ENCODE data around the gene CTR9. TPM values are rescaled to one million over a fixed set of nuclear protein-coding genes. Genes with fewer than 3 reads are reported as not detected.

Gene CTR9
- total and polyA plus RNA-seq, 10 donors = 13.8 to 44.4 (median 32.9) TPM

DNA sequence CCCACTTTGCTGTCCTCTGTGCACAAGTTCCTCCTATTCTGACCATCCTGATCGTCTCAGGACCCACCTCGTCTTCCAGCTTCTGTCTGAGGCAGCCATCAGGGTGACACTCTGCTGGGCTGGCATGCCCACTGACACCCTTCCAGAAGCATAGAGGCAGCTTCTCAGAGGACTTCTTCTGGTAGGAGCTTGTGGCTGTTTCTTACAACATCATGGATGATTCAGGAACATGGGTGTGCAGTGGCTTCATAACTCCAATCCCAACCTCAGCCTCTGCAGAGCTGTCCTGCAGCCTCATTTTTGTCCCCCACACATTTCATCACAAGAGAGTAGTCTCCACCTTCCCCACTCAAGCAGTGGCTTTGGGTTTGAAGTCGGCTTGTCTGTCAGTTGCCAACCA, 20.9 kb upstream of the CTR9 start:
- no peak overlapping the region for H3K27ac ChIP-seq
- intact Hi-C loops (cut with DNase I; ENCODE audit: low total_unique reads) = no loop called here
- no peak for DNase-seq
- H3K9me3 ChIP-seq = no peaks in the 10 kb centered on the region
- TF ChIP-seq POLR2AphosphoS5 (IDR thresholded peaks at IDR 0.05) (no peak), POLR2A (IDR thresholded peaks at IDR 0.05) (no peak)
- TF ChIP-seq, protein P1, sequence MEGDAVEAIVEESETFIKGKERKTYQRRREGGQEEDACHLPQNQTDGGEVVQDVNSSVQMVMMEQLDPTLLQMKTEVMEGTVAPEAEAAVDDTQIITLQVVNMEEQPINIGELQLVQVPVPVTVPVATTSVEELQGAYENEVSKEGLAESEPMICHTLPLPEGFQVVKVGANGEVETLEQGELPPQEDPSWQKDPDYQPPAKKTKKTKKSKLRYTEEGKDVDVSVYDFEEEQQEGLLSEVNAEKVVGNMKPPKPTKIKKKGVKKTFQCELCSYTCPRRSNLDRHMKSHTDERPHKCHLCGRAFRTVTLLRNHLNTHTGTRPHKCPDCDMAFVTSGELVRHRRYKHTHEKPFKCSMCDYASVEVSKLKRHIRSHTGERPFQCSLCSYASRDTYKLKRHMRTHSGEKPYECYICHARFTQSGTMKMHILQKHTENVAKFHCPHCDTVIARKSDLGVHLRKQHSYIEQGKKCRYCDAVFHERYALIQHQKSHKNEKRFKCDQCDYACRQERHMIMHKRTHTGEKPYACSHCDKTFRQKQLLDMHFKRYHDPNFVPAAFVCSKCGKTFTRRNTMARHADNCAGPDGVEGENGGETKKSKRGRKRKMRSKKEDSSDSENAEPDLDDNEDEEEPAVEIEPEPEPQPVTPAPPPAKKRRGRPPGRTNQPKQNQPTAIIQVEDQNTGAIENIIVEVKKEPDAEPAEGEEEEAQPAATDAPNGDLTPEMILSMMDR (IDR thresholded peaks at IDR 0.05 in 8 of 11, conservative IDR thresholded peaks at IDR 0.05 in 3 of 11) = no peak
- no peaks in the 10 kb centered on the region for H3K27me3 ChIP-seq (replicated peaks in 1 of 7)
- 64 to 88% (median 73%) methylated on average over 3 of the region's 3 CpGs for WGBS, 5 donors
- H3K4me3 ChIP-seq = no peak overlapping the region
- H3K36me3 ChIP-seq = no peaks in the 10 kb centered on the region
- H3K4me1 ChIP-seq = peaks cover 0 to 17% (median 2%) of the 10 kb centered on the region in 6 donors

DNA sequence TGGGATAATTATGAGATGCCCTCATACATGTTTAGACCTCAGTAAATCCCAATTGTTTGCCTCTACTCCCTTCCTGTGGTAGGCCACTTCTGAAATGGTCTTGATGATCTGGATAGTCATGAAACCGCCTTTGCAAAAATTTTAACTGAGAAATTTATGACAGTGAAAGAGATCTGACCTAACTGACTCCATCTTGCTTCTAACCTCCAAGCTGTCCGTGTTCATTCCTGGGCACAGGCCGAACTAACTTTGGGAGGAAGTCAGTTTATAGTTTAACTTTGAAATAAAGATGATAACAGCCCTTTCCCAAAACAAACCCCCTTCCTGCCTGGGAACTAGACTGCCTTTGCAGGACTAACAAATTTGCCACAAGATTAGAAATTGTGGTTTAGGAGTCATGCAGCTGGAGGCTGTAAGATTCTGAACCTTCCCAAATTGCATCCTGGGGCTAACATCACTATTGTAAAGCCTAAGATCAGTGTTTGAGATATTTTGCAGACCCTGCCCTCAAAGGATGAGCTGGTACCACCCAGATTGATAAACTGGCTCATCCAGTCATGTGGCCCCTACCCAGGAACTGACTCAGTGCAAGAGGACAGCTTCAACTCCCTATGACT, 19.9 kb upstream of the CTR9 start:
- Histone ChIP-seq H3K9me3 (no peaks in the 10 kb centered on the region), H3K4me1 (peaks cover 0 to 17% (median 12%) of the 10 kb centered on the region in 6 donors), H3K36me3 (no peaks in the 10 kb centered on the region), H3K4me3 (no peak overlapping the region), H3K27ac (no peak overlapping the region), H3K27me3 (replicated peaks in 1 of 7) (no peaks in the 10 kb centered on the region)
- no peak for DNase-seq
- no peak for TF ChIP-seq POLR2AphosphoS5 (IDR thresholded peaks at IDR 0.05)
- TF ChIP-seq POLR2A (IDR thresholded peaks at IDR 0.05) = no peak
- TF ChIP-seq, protein P1 (IDR thresholded peaks at IDR 0.05 in 8 of 11, conservative IDR thresholded peaks at IDR 0.05 in 3 of 11) = no peak
- intact Hi-C loops (cut with DNase I; ENCODE audit: low total_unique reads) = no loop called here
- WGBS, 5 donors = 56 to 87% (median 77%) methylated on average over 3 of the region's 3 CpGs

DNA sequence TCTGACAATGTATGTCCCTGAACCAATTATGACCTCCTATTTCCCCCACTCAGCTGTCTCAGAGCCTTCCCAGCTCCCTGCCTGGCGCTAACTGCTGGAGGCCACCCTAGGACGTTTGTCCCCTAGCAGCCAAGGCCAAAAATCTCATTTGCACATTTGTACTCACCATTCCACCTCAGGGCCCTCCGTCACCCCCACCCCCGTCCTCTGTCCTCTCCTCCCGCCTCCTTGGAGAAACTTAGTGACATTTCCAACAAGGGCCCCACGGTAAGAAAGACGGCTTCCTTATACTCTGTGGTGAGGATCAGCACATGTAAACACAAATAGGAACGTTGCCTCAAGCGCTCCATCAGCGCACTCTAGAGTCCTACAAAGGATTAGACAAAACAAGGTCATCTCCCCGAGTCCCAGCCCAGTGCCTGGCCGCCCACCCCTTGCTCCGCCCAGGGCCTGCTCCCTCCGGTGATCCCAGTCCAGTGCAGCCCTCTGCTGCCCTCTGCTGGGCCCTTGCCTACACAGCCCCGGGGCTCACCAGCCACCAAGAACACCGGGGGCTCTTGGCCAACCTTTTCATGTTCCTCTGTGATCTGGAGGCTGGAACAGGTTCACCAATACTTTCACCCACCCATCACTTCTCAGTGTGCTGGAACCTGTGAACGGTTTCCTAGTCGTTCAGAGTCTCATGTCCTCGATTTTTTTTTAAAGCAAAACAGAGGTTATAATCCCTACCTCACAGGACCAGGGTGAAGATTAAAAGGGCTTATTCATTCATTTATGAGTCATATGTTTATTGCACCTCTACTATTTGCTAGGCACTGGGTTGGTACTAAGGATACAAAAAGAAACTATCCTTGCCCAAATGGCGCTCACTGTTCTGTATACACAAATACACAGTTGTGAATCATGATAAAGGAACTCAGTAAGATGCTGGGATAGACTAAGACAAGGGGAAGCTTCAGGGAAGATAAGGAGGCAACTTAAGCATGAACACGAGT, 15.3 kb upstream of the CTR9 start:
- H3K27ac ChIP-seq = peak overlapping the region; percentile 28 to 80 (median 72)
- peak overlapping the region in 4 of 8 donors; percentile 3 to 46 (median 14) for H3K4me3 ChIP-seq
- no peaks in the 10 kb centered on the region for H3K27me3 ChIP-seq (replicated peaks in 1 of 7)
- H3K36me3 ChIP-seq = no peaks in the 10 kb centered on the region
- WGBS, 5 donors = 12 to 16% (median 13%) methylated on average over 21 of the region's 21 CpGs
- TF ChIP-seq, protein P1 (IDR thresholded peaks at IDR 0.05 in 8 of 11, conservative IDR thresholded peaks at IDR 0.05 in 3 of 11) = peak; percentile 96 to 99 (median 99)
- peak; percentile 65 to 82 (median 79) for TF ChIP-seq POLR2AphosphoS5 (IDR thresholded peaks at IDR 0.05)
- no peak for TF ChIP-seq POLR2A (IDR thresholded peaks at IDR 0.05)
- DNase-seq = peak; percentile 99
- H3K9me3 ChIP-seq = no peaks in the 10 kb centered on the region
- intact Hi-C loops (cut with DNase I; ENCODE audit: low total_unique reads) = loop anchor here (5.0 kb wide), 2 partner anchors 78 to 223 kb away; no protein-coding TSS in a partner anchor
- H3K4me1 ChIP-seq = peaks cover 0 to 16% (median 12%) of the 10 kb centered on the region in 6 donors
